ENCODE measurements around the gene SPRY4. TPM values are rescaled to one million over a fixed set of nuclear protein-coding genes. Genes with fewer than 3 reads are reported as not detected.
A peak's percentile ranks its signal among the peaks of the same experiment; 100 is the strongest.

SPRY4 gene
- total and polyA plus RNA-seq, 3 experiments from 2014 or later: 1.1 to 1.4 TPM; not detected in 1

DNA sequence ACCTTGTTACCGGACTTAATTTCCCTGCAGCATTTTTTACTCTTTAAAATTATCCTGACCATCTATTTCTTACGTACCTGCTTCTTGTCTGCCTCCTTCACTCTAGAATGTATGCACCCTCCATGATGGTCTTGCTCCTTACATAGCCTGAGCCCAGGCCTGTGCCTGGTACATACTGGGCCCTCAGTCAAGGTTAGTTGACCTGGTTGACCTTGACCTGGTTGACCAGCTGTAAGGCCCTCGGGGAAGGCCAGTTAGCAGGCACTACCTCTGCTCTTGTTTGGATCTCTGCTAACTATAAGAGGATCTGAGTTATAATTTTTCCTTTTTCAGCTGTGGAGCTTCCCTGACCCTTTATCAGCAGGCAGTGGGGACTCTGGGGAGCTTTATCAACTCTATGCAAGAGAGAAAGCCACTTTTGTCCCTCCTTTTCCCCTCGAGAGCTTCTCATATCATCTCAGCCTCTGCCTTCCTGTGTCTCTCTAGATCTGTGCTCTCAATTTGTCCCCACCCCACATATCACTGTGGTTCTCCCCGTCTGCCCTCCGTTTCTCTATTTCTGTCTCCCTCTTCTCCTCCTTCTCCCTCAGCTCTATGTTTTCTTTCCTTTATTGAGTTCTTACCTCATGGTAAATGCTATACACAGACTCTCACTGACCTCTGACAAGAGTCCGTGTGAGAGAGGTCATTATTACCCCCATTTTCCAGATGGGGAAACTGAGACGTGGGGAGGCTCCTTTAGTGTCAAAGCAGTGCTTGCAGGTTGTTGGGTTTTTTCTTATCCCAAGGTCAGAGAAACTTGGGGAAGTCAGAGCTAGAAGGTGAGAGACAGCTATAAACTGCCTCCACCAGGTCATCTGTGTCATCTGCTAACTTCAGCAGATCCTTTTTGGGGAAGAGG lies 28.6 kb downstream of the SPRY4 start:
- no peak for DNase-seq
- Mint-ChIP-seq H3K9me3 (no peaks in the 10 kb centered on the region), H3K36me3 (peaks cover 0 to 3% (median 0%) of the 10 kb centered on the region in 3 donors), H3K27me3 (peaks cover 8 to 10% of the 10 kb centered on the region in 2 donors), H3K4me1 (peaks cover 3 to 7% (median 4%) of the 10 kb centered on the region in 3 donors), H3K27ac (peak overlapping the region in 2 of 8 donors; percentile 7 to 75), H3K4me3 (peak overlapping the region in 1 of 7 donors; percentile 28)
- H3K27me3 ChIP-seq (ENCODE audit: insufficient read depth, low read length, poor library complexity, severe bottlenecking): no peaks in the 10 kb centered on the region
- POLR2A ChIA-PET: no interaction called here
- H3K4me1 ChIP-seq (ENCODE audit: insufficient read depth, low read length): no peaks in the 10 kb centered on the region
- CTCF ChIA-PET: interaction anchor here (0.7 kb wide), 1 partner anchor 144 kb away, joined by 3 read pairs; no protein-coding TSS in a partner anchor
- no peaks in the 10 kb centered on the region for H3K9me3 ChIP-seq (ENCODE audit: low read length)
- H3K27ac ChIP-seq (ENCODE audit: low read depth, low read length): no peak overlapping the region
- H3K4me3 ChIP-seq (ENCODE audit: low read length): no peak overlapping the region
- no peaks in the 10 kb centered on the region for H3K36me3 ChIP-seq (ENCODE audit: insufficient read depth, low read length)

- no peak overlapping the region for H3K4me3 Mint-ChIP-seq
- Histone ChIP-seq H3K27me3 (ENCODE audit: insufficient read depth, low read length, poor library complexity, severe bottlenecking) (no peaks in the 10 kb centered on the region), H3K9me3 (ENCODE audit: low read length) (no peaks in the 10 kb centered on the region), H3K36me3 (ENCODE audit: insufficient read depth, low read length) (no peaks in the 10 kb centered on the region), H3K27ac (ENCODE audit: low read depth, low read length) (no peak overlapping the region), H3K4me3 (ENCODE audit: low read length) (no peak overlapping the region), H3K4me1 (ENCODE audit: insufficient read depth, low read length) (no peaks in the 10 kb centered on the region)
- DNase-seq: peak in 1 of 5 donors; percentile 8
- ChIA-PET CTCF (no interaction called here), POLR2A (no interaction called here)
- H3K27ac Mint-ChIP-seq: no peak overlapping the region
- H3K36me3 Mint-ChIP-seq: peaks cover 0 to 3% (median 0%) of the 10 kb centered on the region in 3 donors
- H3K4me1 Mint-ChIP-seq: no peaks in the 10 kb centered on the region
- peaks cover 8 to 10% of the 10 kb centered on the region in 2 donors for H3K27me3 Mint-ChIP-seq
- H3K9me3 Mint-ChIP-seq: no peaks in the 10 kb centered on the region
Measured at GRCh38 chr5:142295084-142295758, 29.6 kb downstream of the SPRY4 start.

DNA sequence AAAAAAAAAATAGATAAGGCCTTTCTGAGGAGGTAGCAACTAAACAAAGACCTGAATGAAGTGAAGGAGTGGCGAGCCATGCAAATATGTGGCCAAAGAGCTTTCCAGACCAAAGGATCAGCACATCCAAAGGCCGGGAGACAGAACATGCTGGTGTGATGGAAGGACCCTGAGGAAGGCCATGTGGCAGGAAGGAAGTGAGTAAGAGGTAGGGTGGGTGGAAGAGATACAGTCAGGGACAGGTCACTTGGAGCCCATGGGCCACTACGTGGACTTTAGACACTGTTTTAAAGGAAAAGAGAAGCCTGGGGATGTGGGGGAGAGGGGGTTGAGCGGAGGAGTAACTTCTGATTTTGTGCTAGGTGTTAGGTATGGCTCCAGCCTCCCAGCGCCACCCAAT lies 31.3 kb downstream of the SPRY4 start:
- H3K27ac ChIP-seq (ENCODE audit: low read depth, low read length): no peak overlapping the region
- no peak overlapping the region for H3K4me3 ChIP-seq (ENCODE audit: low read length)
- no peaks in the 10 kb centered on the region for H3K4me1 ChIP-seq (ENCODE audit: insufficient read depth, low read length)
- Mint-ChIP-seq H3K27ac (no peak overlapping the region), H3K36me3 (peaks cover 0 to 3% (median 0%) of the 10 kb centered on the region in 3 donors), H3K9me3 (no peaks in the 10 kb centered on the region), H3K27me3 (peaks cover 10 to 13% of the 10 kb centered on the region in 2 donors), H3K4me3 (no peak overlapping the region), H3K4me1 (peaks cover 0 to 1% (median 0%) of the 10 kb centered on the region in 3 donors)
- H3K36me3 ChIP-seq (ENCODE audit: insufficient read depth, low read length): no peaks in the 10 kb centered on the region
- no peaks in the 10 kb centered on the region for H3K9me3 ChIP-seq (ENCODE audit: low read length)
- ChIA-PET CTCF (no interaction called here), POLR2A (no interaction called here)
- no peak for DNase-seq
- no peaks in the 10 kb centered on the region for H3K27me3 ChIP-seq (ENCODE audit: insufficient read depth, low read length, poor library complexity, severe bottlenecking)

DNA sequence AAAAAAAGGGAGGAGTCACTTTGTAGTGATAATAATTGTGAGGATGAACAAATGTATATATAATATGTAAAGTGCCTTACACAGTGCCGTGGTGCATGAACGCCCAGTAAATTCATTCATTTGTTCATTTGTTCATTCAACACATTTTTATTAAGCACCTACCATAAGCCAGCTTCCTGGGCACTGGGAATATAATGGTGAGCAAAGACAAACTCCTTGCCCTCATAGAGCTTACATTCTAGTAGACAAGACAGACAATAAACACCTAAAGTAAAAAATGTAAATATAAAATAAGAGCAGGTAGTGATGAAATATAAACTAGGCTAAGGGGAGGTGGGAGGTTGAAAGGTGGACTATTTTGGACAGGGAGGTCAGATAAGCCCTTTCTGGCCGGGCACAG lies 32.0 kb downstream of the SPRY4 start:
- H3K4me1 ChIP-seq (ENCODE audit: insufficient read depth, low read length): no peaks in the 10 kb centered on the region
- no peak overlapping the region for H3K4me3 Mint-ChIP-seq
- peaks cover 0 to 3% (median 0%) of the 10 kb centered on the region in 3 donors for H3K36me3 Mint-ChIP-seq
- POLR2A ChIA-PET: no interaction called here
- no peak for DNase-seq
- peaks cover 10 to 13% of the 10 kb centered on the region in 2 donors for H3K27me3 Mint-ChIP-seq
- H3K27me3 ChIP-seq (ENCODE audit: insufficient read depth, low read length, poor library complexity, severe bottlenecking): no peaks in the 10 kb centered on the region
- H3K4me1 Mint-ChIP-seq: peaks cover 1 to 5% (median 2%) of the 10 kb centered on the region in 3 donors
- CTCF ChIA-PET: no interaction called here
- H3K9me3 Mint-ChIP-seq: no peaks in the 10 kb centered on the region
- H3K27ac Mint-ChIP-seq: no peak overlapping the region
- no peak overlapping the region for H3K4me3 ChIP-seq (ENCODE audit: low read length)
- no peaks in the 10 kb centered on the region for H3K36me3 ChIP-seq (ENCODE audit: insufficient read depth, low read length)
- H3K27ac ChIP-seq (ENCODE audit: low read depth, low read length): no peak overlapping the region
- H3K9me3 ChIP-seq (ENCODE audit: low read length): no peaks in the 10 kb centered on the region

DNA sequence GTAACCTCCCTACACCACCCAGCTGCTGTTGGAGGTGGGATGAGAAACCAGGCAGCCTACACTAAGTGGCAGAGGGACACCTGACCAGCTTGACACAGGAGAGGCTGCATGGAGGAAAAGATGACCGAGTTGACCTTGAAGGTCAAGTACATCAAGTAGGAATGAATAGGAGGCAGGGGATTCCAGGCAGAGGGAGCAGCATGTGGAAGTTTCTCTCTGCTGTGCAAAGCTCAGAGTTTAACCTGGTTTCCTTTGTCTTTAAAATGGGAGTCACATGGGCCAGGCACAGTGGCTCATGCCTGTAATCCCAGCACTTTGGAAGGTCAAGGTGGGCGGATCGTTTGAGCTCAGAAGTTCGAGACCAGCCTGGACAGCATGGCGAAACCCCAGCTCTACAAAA lies 32.6 kb downstream of the SPRY4 start:
- Mint-ChIP-seq H3K4me1 (peaks cover 7 to 9% (median 7%) of the 10 kb centered on the region in 3 donors), H3K4me3 (no peak overlapping the region), H3K27ac (no peak overlapping the region), H3K27me3 (peaks cover 10 to 13% of the 10 kb centered on the region in 2 donors), H3K36me3 (peaks cover 0 to 3% (median 0%) of the 10 kb centered on the region in 3 donors), H3K9me3 (no peaks in the 10 kb centered on the region)
- Histone ChIP-seq H3K36me3 (ENCODE audit: insufficient read depth, low read length) (no peaks in the 10 kb centered on the region), H3K4me1 (ENCODE audit: insufficient read depth, low read length) (no peaks in the 10 kb centered on the region), H3K9me3 (ENCODE audit: low read length) (no peaks in the 10 kb centered on the region), H3K4me3 (ENCODE audit: low read length) (no peak overlapping the region), H3K27ac (ENCODE audit: low read depth, low read length) (no peak overlapping the region), H3K27me3 (ENCODE audit: insufficient read depth, low read length, poor library complexity, severe bottlenecking) (no peaks in the 10 kb centered on the region)
- ChIA-PET POLR2A (no interaction called here), CTCF (no interaction called here)
- DNase-seq: no peak

DNA sequence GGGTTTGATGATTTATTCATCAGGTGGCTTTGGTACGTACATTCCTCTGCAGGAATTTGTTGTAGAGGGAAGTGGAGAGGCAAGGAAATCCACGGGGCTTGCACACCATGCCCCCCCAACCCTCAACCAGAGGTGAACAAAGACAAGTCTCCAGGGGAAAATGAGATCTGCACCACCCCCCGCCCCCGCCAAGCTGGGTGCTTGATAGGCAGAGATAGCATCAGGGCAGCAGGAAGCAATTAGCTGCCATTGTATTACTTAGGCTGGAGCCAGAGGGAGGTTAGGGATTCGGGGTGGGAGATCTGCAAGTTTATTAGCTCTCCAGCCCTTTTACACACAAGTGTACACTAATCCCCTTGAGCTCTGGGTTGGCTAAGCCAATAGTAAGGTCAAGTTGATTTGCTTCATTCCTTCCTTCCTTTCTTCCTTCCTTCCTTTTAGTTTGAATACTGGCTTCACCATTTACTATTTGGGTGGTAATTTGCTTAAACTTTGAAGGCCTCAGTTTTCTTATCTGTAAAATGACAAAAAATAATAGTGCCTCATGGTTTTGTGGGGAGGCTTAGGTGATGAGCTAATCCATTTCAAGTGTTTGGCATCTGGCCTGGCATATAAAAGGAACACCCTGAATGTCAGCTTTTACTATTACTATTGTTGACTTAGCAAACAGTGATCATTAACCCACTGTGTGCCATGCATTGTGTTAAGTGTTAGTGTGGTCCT lies 34.1 kb downstream of the SPRY4 start:
- ChIA-PET POLR2A (no interaction called here), CTCF (interaction anchor here (1.3 kb wide), 1 partner anchor 33 kb away, joined by 3 read pairs; the partner anchor contains the start of gene SPRY4)
- no peak overlapping the region for H3K27ac ChIP-seq (ENCODE audit: low read depth, low read length)
- Mint-ChIP-seq H3K27ac (no peak overlapping the region), H3K4me3 (no peak overlapping the region), H3K9me3 (no peaks in the 10 kb centered on the region), H3K4me1 (peaks cover 8 to 10% (median 9%) of the 10 kb centered on the region in 3 donors), H3K36me3 (peaks cover 0 to 3% (median 0%) of the 10 kb centered on the region in 3 donors), H3K27me3 (peaks cover 7% of the 10 kb centered on the region in 2 donors)
- H3K9me3 ChIP-seq (ENCODE audit: low read length): no peaks in the 10 kb centered on the region
- no peaks in the 10 kb centered on the region for H3K27me3 ChIP-seq (ENCODE audit: insufficient read depth, low read length, poor library complexity, severe bottlenecking)
- DNase-seq: peak in 1 of 5 donors; percentile 15
- H3K36me3 ChIP-seq (ENCODE audit: insufficient read depth, low read length): no peaks in the 10 kb centered on the region
- no peak overlapping the region for H3K4me3 ChIP-seq (ENCODE audit: low read length)
- no peaks in the 10 kb centered on the region for H3K4me1 ChIP-seq (ENCODE audit: insufficient read depth, low read length)

DNA sequence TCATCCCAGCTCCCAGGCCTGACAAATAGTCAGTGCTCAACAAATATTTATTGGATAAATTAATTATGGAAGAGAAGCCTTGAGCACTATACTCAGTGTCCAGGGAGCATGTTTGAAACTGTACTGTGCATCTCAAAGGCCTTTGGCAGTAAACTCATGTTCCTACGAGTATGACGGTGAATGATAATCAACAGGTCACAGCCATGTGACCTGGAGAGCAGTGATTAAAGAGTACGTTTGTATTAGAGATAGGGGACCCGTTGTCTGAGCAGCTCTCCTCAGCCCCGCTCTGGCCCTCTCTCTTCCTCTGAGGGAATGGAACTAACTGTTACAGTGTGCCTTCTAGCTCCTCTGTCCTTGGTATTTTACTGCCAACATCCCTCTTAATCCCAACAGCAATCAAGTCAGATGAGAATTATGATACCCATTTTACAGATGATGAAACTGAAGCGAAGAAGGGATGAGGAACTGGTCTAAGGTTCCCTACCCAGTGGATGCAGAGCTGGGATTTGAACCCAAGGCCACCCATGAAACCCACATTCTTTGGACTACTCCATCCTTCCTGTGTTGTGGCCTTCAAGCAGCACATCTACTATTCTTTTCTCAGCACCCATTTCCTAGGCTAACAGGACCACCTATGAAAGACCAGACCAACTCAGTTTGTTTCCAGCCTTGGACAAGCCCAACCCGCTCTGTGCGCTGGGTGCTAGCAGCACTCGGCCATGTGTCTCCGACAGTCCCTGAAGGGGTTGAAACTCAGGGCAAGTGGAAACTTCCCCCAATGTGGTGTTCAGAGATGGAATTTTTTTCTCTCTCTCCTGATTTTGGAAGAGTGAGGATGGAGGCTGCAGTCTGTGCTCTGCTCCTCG lies 34.9 kb downstream of the SPRY4 start:
- CTCF ChIA-PET: interaction anchor here (1.3 kb wide), 1 partner anchor 34 kb away, joined by 3 read pairs; the partner anchor contains the start of gene SPRY4
- H3K4me1 Mint-ChIP-seq: peaks cover 8 to 10% (median 9%) of the 10 kb centered on the region in 3 donors

More for the DNA sequence above, 34.9 kb downstream of the SPRY4 start:
- H3K36me3 Mint-ChIP-seq: peaks cover 0 to 3% (median 0%) of the 10 kb centered on the region in 3 donors
- Histone ChIP-seq H3K4me1 (ENCODE audit: insufficient read depth, low read length) (no peaks in the 10 kb centered on the region), H3K9me3 (ENCODE audit: low read length) (no peaks in the 10 kb centered on the region), H3K4me3 (ENCODE audit: low read length) (no peak overlapping the region), H3K36me3 (ENCODE audit: insufficient read depth, low read length) (no peaks in the 10 kb centered on the region), H3K27me3 (ENCODE audit: insufficient read depth, low read length, poor library complexity, severe bottlenecking) (no peaks in the 10 kb centered on the region), H3K27ac (ENCODE audit: low read depth, low read length) (no peak overlapping the region)
- H3K9me3 Mint-ChIP-seq: no peaks in the 10 kb centered on the region
- peak overlapping the region in 1 of 8 donors; percentile 42 for H3K27ac Mint-ChIP-seq
- POLR2A ChIA-PET: no interaction called here
- no peak overlapping the region for H3K4me3 Mint-ChIP-seq
- H3K27me3 Mint-ChIP-seq: peaks cover 3 to 7% of the 10 kb centered on the region in 2 donors
- peak in 1 of 5 donors; percentile 5 for DNase-seq
